Testis (tissue), 5 donors: ENCODE measurements around the gene RALB. TPM values are rescaled to one million over a fixed set of nuclear protein-coding genes. Genes with fewer than 3 reads are reported as not detected.
A peak's percentile ranks its signal among the peaks of the same experiment; 100 is the strongest.

Source experiments
- DNase-seq: peaks from one replicate; pipeline ENCODE4 v3.0.0-alpha.2; 2019
- H3K27ac ChIP-seq, 2 donors: fragments of 200-600 bp; sonication (generic); one replicate each; pipeline ENCODE4 v1.5.1; 2019
- H3K27me3 ChIP-seq: fragments of 200-600 bp; sonication (generic); one replicate; pipeline ENCODE4 v1.5.1; 2019
- H3K36me3 ChIP-seq: fragments of 200-600 bp; sonication (generic); one replicate; pipeline ENCODE4 v1.5.1; 2017; ENCODE audit warnings: low read depth; ENCODE audit errors: missing control alignments
- H3K4me1 ChIP-seq: fragments of 200-600 bp; sonication (generic); one replicate; pipeline ENCODE4 v1.5.1; 2019
- H3K4me3 ChIP-seq, 2 donors: fragments of 200-600 bp; sonication (generic); one replicate each; pipeline ENCODE4 v1.5.1; 2017 to 2019
- H3K9me3 ChIP-seq: fragments of 200-600 bp; sonication (generic); one replicate; pipeline ENCODE4 v1.5.1; 2017
- POLR2A ChIP-seq: fragments of 450-650 bp; IDR thresholded peaks from one replicate; pipeline ENCODE4 v1.6.1; 2017; ENCODE audit warnings: antibody characterized with exemption, mild to moderate bottlenecking, moderate library complexity
- WGBS, 2 donors: methylation state at CpG; one replicate each; pipeline ENCODE4 v1.1.5; 2018; 5-methylcytosine and 5-hydroxymethylcytosine counted together
- intact Hi-C: fragments of 100-400 bp; cut with DNase I; formaldehyde crosslinking; loops from one replicate; pipeline ENCODE4 v1.15.1; 2023; ENCODE audit warnings: low total_unique reads
- long read RNA-seq, 2 donors: transcript quantifications; one replicate each; lab custom pipeline, GENCODE V29; 2026
- polyA plus RNA-seq: library from polyadenylated mRNA; stranded (reverse); fragments of 350-450 nt; fragmentation: Illumina TruSeq; extraction: RNeasy Lipid Tissue Mini Kit (QIAGEN cat#74804); gene quantifications from one replicate; pipeline ENCODE4 v1.2.3, GENCODE V29; 2014; ENCODE audit warnings: low read depth, low replicate concordance; ENCODE audit not compliant: insufficient read depth
- total RNA-seq, 2 donors: library from RNA; depleted of rRNA; stranded (reverse); fragments of >200 nt; gene quantifications; one replicate each; pipeline ENCODE4 v1.2.3, GENCODE V29; 2016
- TF ChIP-seq, protein P1 (sequence below), 3 experiments: fragments of 450-650 bp in 2 of 3; fragments of 200-600 bp in 1 of 3; sonication (generic) in 1 of 3; IDR thresholded peaks; one replicate each; pipeline ENCODE4 v1.5.1; 2016 to 2019; ENCODE audit warnings: antibody characterized with exemption in 3 of 3, mild to moderate bottlenecking in 2 of 3, moderate library complexity in 1 of 3

The RALB gene, protein sequence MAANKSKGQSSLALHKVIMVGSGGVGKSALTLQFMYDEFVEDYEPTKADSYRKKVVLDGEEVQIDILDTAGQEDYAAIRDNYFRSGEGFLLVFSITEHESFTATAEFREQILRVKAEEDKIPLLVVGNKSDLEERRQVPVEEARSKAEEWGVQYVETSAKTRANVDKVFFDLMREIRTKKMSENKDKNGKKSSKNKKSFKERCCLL
- 10 to 100 TPM; 88.7 to 91.6 TPM for total RNA-seq
- 69.9 TPM for polyA plus RNA-seq
- long read RNA-seq, donor 1, transcript RALB-203 (5 exons, 1,252 nt), result minor isoform, 13 of 76 reads
- long read RNA-seq, donor 1, transcript RALB-201 (5 exons, 2,344 nt), result major isoform, 30 of 76 reads
- long read RNA-seq, donor 1, partial matches to known transcripts, result 32 of 76 reads
- long read RNA-seq, donor 1, other reads (novel, unspliced or antisense), result 0 of 76 reads
- long read RNA-seq, donor 2, transcript RALB-203 (5 exons, 1,252 nt), result major isoform, 13 of 54 reads
- long read RNA-seq, donor 2, transcript RALB-201 (5 exons, 2,344 nt), result major isoform, 13 of 54 reads
- long read RNA-seq, donor 2, partial matches to known transcripts, result 27 of 54 reads
- long read RNA-seq, donor 2, other reads (novel, unspliced or antisense), result 0 of 54 reads

DNA sequence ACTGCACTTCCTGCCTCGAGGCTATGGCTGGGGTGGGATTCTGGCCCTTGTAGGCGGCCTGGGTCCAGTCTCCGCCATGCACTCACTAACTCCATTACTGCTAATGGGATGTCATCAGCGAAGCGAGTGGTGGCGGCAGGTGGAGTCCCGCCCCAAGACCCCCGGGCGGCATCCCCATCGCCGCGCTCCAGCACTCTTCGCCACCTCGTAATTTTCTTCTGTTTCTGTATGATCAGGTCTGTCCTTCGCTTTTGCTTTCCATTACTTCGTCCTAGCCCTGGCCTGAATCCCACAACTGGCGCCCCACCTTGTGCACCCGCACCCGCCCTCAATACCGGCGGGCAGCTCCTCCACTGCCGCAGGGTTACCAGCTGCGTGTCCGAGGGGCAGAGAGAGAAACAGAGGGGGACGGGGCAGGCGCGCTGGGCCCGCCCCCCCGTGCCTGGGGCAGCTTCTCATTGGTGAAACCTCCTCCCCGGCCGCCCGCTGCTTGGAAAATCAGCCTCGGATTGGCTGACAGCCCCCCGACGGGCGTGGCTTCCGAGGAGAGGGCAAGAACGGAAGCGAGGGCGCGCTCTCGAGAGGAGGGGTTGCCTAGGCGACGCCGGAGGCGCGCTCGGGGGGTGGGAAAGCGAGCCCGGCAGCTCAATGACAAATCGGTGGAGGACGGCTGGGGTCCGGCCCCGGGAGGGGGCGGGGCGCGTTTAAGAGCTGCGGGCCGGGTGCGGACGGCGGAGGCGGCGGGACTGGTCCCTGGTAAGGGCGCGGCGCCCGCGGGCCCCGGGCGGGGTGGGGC lies at the start of gene RALB:
RALB (plus strand) TSS at position 628 of the 796 bp plus-strand sequence. CDS start 25,813 bp downstream, outside the sequence.
- TF ChIP-seq, protein P1, sequence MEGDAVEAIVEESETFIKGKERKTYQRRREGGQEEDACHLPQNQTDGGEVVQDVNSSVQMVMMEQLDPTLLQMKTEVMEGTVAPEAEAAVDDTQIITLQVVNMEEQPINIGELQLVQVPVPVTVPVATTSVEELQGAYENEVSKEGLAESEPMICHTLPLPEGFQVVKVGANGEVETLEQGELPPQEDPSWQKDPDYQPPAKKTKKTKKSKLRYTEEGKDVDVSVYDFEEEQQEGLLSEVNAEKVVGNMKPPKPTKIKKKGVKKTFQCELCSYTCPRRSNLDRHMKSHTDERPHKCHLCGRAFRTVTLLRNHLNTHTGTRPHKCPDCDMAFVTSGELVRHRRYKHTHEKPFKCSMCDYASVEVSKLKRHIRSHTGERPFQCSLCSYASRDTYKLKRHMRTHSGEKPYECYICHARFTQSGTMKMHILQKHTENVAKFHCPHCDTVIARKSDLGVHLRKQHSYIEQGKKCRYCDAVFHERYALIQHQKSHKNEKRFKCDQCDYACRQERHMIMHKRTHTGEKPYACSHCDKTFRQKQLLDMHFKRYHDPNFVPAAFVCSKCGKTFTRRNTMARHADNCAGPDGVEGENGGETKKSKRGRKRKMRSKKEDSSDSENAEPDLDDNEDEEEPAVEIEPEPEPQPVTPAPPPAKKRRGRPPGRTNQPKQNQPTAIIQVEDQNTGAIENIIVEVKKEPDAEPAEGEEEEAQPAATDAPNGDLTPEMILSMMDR (IDR thresholded peaks at IDR 0.05), result no peak
- TF ChIP-seq POLR2A, result no peak
- WGBS, 2 donors, result 1% methylated on average over 18 to 71 of the region's 71 CpGs
- Histone ChIP-seq H3K4me1 (peaks cover 25% of the 10 kb centered on the region), H3K27ac (peak within 1 kb of the TSS; percentile 93 to 94), H3K27me3 (no peaks in the 10 kb centered on the region), H3K4me3 (peak within 1 kb of the TSS; percentile 88 to 96), H3K36me3 (no peaks in the 10 kb centered on the region), H3K9me3 (no peaks in the 10 kb centered on the region)
- intact Hi-C loops, result no loop called here
- peak; percentile 100 for DNase-seq

DNA sequence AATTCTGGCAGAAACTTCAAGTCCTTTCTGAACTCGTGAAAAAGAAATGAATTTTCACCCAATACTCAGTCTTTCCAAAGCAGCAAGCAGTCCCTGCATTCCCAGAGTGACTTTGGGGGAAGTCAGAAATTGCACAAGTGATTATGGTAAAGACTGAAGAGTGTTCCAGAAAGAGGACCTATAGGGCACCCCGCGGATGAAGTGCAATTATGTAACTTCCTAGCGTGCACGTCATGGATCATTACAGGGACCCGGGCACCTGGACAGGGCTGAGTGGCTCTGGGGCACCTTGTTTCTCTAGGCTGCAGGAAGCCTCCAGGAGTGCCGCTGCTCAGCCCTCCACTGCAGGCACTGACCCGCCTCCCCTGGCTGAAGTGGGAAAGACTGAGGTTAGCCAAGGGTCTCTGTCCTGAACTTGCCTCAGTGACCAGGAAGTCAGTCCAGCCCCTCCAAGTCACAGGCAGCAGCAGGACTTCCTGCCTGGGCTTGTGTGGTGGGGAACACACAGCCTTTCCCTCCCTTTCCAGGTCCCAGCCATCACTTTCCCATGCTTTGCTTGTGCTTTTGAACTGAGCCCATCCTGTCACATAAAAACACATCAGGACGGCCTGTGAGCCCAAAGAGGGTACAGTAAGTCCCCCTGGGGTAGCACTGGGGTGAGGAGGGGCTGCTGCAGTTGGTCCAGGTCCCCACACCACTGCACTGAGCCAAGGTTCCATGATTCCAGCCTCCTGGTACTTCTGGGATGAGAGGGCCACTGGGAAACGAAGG lies 49.2 kb upstream of the RALB start:
- no peak overlapping the region for H3K4me3 ChIP-seq
- 69 to 75% methylated on average over 9 to 10 of the region's 10 CpGs for WGBS, 2 donors
- intact Hi-C loops, result no loop called here
- peaks cover 4% of the 10 kb centered on the region for H3K4me1 ChIP-seq
- H3K27me3 ChIP-seq, result no peaks in the 10 kb centered on the region
- no peak for TF ChIP-seq POLR2A
- TF ChIP-seq, protein P1 (IDR thresholded peaks at IDR 0.05), result no peak
- no peak overlapping the region for H3K27ac ChIP-seq
- no peaks in the 10 kb centered on the region for H3K9me3 ChIP-seq
- no peak for DNase-seq
- no peaks in the 10 kb centered on the region for H3K36me3 ChIP-seq

DNA sequence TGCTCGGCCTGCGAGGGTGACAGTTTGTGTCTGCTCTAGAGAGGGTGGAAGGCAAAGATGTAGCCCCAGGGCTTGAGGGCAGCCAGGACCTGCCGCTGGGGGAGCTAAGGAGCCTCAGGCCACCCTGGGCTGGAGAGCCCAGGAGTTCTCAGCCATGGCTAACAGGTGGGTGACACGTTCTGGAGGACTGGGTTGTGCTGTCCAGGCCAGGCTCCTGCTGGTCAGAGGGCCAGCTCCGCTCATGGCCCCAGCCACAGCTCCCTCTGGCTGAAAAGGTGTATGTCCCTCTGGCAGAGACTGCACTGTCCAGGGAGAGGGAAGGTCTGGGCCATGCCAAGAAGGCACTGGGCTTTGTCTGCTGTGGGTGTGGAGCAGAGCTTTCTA lies 48.6 kb upstream of the RALB start:
- no peaks in the 10 kb centered on the region for H3K9me3 ChIP-seq
- TF ChIP-seq, protein P1 (IDR thresholded peaks at IDR 0.05), result no peak
- no peak for TF ChIP-seq POLR2A
- no peak overlapping the region for H3K4me3 ChIP-seq
- no peak for DNase-seq
- intact Hi-C loops, result no loop called here
- no peak overlapping the region for H3K27ac ChIP-seq
- peaks cover 4% of the 10 kb centered on the region for H3K4me1 ChIP-seq
- 82 to 93% methylated on average over 2 to 5 of the region's 5 CpGs for WGBS, 2 donors
- H3K27me3 ChIP-seq, result no peaks in the 10 kb centered on the region
- no peaks in the 10 kb centered on the region for H3K36me3 ChIP-seq

DNA sequence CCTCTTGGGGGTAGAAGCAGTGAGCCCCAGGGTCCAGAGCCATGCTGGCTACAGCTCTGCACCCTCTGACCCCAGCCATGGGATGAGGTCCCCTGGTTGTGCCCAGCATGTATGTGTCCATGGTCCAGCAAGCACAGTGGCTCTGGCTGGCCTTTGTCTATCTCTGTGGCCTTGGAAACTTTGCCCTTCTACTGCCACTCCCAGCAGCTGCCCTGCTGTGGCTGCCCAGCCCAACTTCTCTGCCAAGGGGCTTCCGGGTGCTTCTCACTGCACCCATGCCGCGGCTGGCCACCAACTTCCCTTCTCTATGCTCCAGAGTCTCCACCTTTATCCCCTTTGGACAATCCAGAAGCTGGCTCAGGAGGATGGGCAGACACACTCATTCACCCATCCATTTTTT lies 48.2 kb upstream of the RALB start:
- Histone ChIP-seq H3K9me3 (no peaks in the 10 kb centered on the region), H3K36me3 (no peaks in the 10 kb centered on the region), H3K4me1 (peaks cover 4% of the 10 kb centered on the region), H3K27ac (no peak overlapping the region), H3K4me3 (no peak overlapping the region), H3K27me3 (no peaks in the 10 kb centered on the region)
- TF ChIP-seq, protein P1 (IDR thresholded peaks at IDR 0.05), result no peak
- 43 to 60% methylated on average over 2 to 3 of the region's 3 CpGs for WGBS, 2 donors
- DNase-seq, result no peak
- intact Hi-C loops, result no loop called here
